GM12874 (cell line): ENCODE measurements around the gene TOX2.

Experiments
- CTCF ChIP-seq: IDR thresholded peaks from 2 replicates; pipeline ENCODE4 v1.5.1; 2011; ENCODE audit warnings: low read depth, mild to moderate bottlenecking, control low read depth, low read length, moderate library complexity; ENCODE audit not compliant: insufficient read depth

The TOX2 gene

DNA sequence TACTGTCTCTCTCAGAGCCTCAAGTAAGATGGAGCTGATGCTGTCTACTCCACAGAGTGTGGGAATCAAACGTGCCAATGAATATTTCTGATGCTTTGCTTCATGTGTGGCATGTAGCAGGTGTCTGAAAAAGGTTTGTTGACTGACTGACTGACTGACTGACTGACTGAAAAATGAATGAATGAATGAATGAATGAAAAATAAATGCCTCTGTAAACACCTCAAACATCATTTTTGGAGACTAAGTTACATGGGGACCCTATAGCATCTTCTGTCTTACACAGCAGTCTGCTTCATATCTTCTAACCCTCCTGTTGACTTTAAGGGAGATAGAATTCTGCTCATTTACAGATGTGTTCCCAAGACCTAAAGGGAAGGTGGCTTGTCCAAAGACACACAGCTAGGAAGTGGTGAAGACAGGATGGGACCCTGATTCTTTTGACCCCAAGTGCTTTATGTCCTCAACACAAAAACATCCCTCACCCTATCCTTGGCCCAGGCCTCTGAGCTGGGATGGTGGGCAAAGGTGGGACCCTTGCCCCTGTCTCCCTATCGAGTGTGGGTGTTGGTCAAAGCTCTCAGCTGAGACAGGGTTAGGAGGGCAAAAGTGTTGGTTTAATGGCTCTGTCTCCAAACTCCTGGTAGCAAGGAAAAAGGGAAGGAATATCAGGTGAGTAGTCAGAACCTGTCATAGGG is 104.4 kb downstream of the TOX2 start:
- no peak for TF ChIP-seq CTCF

DNA sequence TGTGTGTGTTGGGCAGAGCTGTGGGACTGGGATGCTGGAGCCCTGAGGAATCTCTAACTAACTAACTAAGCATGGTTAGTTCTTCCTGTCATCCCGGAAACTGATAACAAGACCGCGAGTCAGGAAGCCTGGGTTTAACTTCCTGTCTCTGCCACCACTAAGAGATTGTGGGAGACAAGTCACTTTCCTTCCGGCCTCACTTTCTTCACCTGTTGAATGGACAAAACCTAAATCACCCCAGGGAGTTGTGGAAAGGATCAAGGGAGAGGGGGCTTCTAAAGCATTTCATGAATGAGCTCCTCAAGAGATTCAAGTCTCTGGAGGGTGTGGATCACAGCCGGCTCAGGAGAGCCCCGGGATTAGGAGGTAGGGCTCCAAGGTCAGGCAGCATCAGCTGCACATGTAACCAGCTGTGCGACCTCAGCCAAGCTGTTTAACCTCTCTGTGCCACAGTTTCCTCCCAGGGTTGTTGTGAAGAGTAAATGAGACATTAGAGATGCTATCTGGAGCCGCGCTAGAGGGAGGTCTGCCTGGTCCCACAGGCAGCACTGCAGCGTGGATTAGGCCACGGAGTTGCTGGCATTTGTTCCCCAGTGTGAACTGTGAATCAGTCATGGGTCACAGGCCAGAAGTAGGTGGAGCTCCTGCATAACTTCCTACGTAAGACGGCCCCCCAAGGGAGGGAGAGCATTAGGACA is 105.1 kb downstream of the TOX2 start:
- TF ChIP-seq CTCF, result no peak

DNA sequence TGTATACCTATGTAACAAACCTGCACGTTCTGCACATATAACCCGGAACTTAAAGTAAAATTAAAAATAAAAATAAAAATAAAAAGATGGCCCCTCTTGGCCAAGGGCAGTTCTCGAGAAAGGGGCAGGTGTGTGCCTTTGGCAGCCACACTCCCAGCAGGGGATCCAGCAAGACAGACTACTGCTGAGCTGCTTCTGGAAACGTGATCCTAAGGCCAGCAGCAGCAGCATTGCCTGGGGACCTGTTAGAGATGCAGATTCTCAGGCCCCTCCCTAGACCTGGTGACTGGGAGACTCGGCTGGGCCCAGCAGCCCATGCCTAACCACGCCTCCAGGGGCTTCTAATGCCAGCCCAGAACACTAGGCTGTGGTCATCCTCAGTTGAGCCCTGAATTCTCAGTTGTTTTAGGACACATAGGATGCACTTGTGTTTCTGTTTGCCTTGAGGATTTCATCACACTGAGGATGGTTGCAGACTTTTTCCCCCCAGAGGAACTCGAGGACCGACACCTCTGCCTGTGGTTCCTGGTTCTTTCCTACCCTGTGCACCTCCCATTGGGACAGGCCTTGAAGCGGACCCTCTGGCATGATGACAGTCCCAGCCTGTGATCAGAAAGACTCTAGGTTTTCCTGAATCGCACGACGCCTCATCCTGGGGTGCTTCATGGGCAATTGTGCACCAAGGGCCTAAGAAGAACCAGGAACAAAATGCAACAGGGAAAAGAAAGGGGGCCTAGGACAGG is 105.9 kb downstream of the TOX2 start:
- no peak for TF ChIP-seq CTCF

- no peak for TF ChIP-seq CTCF
Observed at GRCh38 chr20:44021186-44021585, 106.5 kb downstream of the TOX2 start.

DNA sequence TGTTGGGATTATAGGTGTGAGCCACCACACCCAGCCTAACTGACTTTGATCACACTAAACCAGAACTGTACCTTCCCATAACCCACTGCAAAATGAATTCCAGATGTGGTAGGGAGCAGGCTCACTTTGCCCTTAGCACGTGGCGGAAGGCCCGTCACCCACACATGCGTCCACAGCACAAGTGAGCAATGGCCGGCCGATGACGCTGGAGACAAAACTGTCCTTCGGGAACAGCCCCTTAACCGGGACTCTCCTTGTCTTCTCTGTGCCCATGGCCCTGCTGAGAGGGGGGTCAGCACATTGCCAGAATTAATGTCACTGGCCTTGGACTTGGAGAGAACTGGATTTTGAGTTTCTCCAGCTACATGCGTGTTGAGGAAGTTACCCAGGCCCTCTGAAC is 107.2 kb downstream of the TOX2 start:
- no peak for TF ChIP-seq CTCF

- TF ChIP-seq CTCF, result no peak
Observed at GRCh38 chr20:44022464-44022863, 107.8 kb downstream of the TOX2 start.
